ENCODE results near the gene NET1. TPM values are rescaled to one million over a fixed set of nuclear protein-coding genes. Genes with fewer than 3 reads are reported as not detected.

Gene NET1
- total and polyA plus RNA-seq, 11 donors, result 5.6 to 29.5 (median 14.7) TPM

DNA sequence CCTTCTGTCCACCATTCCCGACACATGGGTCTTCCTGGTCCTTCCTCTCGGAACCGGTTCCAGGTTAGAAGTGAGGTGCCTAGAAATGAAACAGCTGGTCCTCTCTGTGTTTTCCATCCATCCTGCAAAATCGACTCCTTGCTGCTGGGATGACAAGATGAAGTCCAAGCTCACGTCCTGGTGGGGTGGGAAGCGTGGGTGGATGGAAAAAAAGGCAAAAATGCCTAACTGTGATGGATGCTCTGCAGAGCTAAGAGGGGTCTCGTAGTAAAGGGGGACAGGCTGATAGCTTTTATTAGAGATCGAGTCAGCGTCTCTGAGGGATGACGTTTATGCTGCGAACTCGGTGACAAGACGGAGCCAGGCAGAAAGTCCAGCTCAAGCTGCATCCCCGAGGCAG lies 72.9 kb downstream of the NET1 start:
- TF ChIP-seq, protein P1, sequence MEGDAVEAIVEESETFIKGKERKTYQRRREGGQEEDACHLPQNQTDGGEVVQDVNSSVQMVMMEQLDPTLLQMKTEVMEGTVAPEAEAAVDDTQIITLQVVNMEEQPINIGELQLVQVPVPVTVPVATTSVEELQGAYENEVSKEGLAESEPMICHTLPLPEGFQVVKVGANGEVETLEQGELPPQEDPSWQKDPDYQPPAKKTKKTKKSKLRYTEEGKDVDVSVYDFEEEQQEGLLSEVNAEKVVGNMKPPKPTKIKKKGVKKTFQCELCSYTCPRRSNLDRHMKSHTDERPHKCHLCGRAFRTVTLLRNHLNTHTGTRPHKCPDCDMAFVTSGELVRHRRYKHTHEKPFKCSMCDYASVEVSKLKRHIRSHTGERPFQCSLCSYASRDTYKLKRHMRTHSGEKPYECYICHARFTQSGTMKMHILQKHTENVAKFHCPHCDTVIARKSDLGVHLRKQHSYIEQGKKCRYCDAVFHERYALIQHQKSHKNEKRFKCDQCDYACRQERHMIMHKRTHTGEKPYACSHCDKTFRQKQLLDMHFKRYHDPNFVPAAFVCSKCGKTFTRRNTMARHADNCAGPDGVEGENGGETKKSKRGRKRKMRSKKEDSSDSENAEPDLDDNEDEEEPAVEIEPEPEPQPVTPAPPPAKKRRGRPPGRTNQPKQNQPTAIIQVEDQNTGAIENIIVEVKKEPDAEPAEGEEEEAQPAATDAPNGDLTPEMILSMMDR (IDR thresholded peaks at IDR 0.05), result no peak
- no peak for TF ChIP-seq POLR2A (IDR thresholded peaks at IDR 0.05)
- Histone ChIP-seq H3K9me3 (peaks cover 0 to 2% (median 0%) of the 10 kb centered on the region in 12 donors), H3K27ac (no peak overlapping the region), H3K4me1 (no peaks in the 10 kb centered on the region), H3K36me3 (no peaks in the 10 kb centered on the region), H3K27me3 (peaks cover 0 to 6% (median 0%) of the 10 kb centered on the region in 9 donors), H3K4me3 (no peak overlapping the region)
- 78 to 88% (median 85%) methylated on average over 14 of the region's 14 CpGs for WGBS, 4 donors
- DNase-seq (no peak), ATAC-seq (no peak)
- intact Hi-C loops (cut with DNase I), result no loop called here

DNA sequence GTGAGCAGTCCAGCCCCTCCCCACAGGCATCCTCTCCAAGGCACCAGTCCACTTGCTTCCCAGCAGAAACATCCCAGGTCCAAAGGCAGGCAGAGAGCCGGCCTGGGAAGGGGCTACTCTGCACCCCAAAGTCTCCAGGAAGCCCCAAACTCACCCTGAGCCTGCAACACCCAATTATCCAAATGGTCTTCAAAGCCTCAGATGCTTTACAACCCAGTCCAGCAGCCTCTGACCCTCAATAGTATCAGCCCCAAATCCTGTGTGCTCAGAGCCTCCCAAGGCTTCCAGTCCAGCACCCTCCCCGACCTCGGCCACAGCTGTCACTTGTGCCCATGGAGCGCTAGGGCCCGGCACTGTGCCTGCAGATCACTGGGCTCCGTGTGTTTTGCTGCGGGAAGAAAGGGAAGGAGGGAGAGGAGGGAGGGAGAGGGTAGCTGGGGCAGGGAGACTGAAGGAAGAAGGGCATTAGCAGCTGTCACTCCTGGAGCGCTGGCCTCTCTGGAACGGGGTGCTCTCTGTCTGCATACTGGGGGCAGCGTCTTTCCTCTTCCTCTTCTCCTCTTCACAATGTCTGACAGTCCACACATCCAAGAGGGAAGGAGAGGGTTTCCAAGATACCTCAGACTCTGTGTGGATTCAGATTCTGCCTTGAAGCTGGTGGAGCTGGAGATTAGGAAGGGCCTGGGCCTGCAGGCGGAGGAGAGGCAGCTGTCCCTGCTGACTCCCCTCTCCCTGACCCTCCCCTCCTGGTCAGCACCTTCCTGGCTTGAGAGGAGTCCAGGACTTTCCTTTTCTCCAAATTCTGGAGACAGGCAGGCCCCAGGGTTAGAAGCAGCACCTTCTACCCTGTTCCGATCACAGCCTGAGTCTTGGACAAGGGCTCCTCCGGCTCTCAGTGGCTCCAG lies 73.8 kb downstream of the NET1 start:
- no peak for ATAC-seq
- 76 to 82% (median 79%) methylated on average over 12 to 13 of the region's 13 CpGs for WGBS, 4 donors

DNA sequence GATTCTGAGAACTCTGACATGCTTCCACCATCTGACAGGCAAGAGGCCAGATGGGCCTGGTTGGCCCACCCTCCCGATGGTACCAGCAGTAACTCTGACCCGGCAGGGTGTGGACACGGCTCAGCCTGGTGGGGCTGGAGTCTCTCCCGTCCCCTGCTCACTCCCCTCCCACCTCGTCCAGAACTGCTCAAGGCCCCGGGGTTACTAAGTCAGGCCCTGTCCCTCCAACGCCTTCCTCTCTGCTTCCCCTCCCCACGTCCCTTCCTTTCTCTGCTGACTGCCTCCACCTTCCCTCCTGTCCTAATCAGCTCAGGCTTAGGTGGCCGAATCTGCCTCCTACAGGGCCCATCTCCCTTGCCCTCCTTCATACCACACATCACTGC lies 74.5 kb downstream of the NET1 start:
- 61 to 74% (median 67%) methylated on average over 9 of the region's 9 CpGs for WGBS, 4 donors
- H3K27me3 ChIP-seq, result peaks cover 0 to 6% (median 0%) of the 10 kb centered on the region in 9 donors
- intact Hi-C loops (cut with DNase I), result no loop called here
- DNase-seq, result no peak
- TF ChIP-seq, protein P1 (IDR thresholded peaks at IDR 0.05), result no peak
- TF ChIP-seq POLR2A (IDR thresholded peaks at IDR 0.05), result no peak
- ATAC-seq, result no peak
- H3K27ac ChIP-seq, result no peak overlapping the region
- peaks cover 0 to 2% (median 0%) of the 10 kb centered on the region in 12 donors for H3K9me3 ChIP-seq
- no peaks in the 10 kb centered on the region for H3K4me1 ChIP-seq
- no peak overlapping the region for H3K4me3 ChIP-seq
- H3K36me3 ChIP-seq, result no peaks in the 10 kb centered on the region

More for the DNA sequence above, 73.8 kb downstream of the NET1 start:
- TF ChIP-seq POLR2A (IDR thresholded peaks at IDR 0.05), result no peak
- TF ChIP-seq, protein P1 (IDR thresholded peaks at IDR 0.05), result no peak
- Histone ChIP-seq H3K4me1 (no peaks in the 10 kb centered on the region), H3K27me3 (peaks cover 0 to 6% (median 0%) of the 10 kb centered on the region in 9 donors), H3K9me3 (peaks cover 0 to 2% (median 0%) of the 10 kb centered on the region in 12 donors), H3K4me3 (no peak overlapping the region), H3K36me3 (no peaks in the 10 kb centered on the region), H3K27ac (no peak overlapping the region)
- intact Hi-C loops (cut with DNase I), result no loop called here
- DNase-seq, result no peak

DNA sequence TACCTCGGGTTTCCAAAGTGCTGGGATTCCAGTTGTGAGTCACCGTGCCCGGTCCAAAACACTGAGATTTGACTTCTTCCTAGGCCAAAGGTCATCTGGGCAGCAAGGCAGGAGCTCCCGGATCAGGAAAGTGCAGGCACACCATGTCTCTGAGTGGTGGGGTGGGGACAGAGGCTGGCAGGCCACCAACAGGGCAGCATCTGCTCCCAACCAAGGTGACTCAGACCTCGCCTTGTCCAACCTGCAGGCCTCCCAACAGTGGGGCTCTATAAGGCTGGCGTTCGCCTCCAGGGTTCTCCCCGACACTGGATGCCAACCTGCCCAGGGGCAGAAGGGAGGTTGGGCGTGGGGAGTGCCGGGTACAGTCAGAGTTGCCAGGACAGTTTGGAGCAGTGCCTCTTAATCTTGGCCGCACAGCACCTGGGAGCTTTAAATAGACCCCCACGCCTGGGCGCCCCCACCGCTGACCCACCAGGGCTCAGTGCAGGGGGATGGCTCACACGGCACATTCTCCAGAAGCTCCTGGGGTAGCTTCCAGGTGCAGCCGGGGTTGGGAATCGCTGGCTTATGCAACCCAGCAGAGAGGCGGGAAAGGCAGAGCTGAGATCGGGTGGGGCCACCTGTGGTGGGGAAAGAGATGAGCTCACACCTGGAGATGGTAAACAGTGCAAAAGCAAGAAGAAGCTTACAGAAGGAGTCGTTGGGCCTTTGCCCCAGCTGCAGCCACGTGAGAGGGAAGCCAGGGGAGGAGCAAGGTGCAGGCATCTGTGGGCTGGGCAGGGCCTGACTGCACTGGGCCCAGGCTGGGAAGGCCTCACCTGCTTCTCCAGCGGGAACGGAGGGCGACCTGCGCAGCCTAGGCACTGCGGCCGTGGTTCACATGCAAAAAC lies 76.2 kb downstream of the NET1 start:
- H3K9me3 ChIP-seq, result peaks cover 0 to 9% (median 0%) of the 10 kb centered on the region in 12 donors
- TF ChIP-seq POLR2A (IDR thresholded peaks at IDR 0.05), result no peak
- TF ChIP-seq, protein P1 (IDR thresholded peaks at IDR 0.05), result no peak
- ATAC-seq (peak in 2 of 4 donors; percentile 36 to 44), DNase-seq (no peak)
- H3K27ac ChIP-seq, result no peak overlapping the region
- no peaks in the 10 kb centered on the region for H3K4me1 ChIP-seq
- H3K27me3 ChIP-seq, result peaks cover 0 to 6% (median 0%) of the 10 kb centered on the region in 9 donors
- intact Hi-C loops (cut with DNase I), result no loop called here
- 84 to 91% (median 88%) methylated on average over 23 to 27 of the region's 27 CpGs for WGBS, 4 donors
- no peaks in the 10 kb centered on the region for H3K36me3 ChIP-seq
- no peak overlapping the region for H3K4me3 ChIP-seq

Measured in heart left ventricle (tissue), 16 donors.